Colonic mucosa (tissue), 4 donors: Measurements from ENCODE around the gene THRB. TPM values are rescaled to one million over a fixed set of nuclear protein-coding genes. Genes with fewer than 3 reads are reported as not detected.

ENCODE experiments used
- DNase-seq: peaks from one replicate; pipeline ENCODE4 v3.0.0-alpha.2; 2020
- H3K27ac ChIP-seq: fragments of 200-600 bp; one replicate; pipeline ENCODE4 v1.8.0; 2021
- H3K27me3 ChIP-seq: fragments of 200-600 bp; one replicate; pipeline ENCODE4 v1.8.0; 2021
- H3K36me3 ChIP-seq: fragments of 200-600 bp; one replicate; pipeline ENCODE4 v1.8.0; 2021
- H3K4me1 ChIP-seq: fragments of 200-600 bp; one replicate; pipeline ENCODE4 v1.8.0; 2021; ENCODE audit warnings: mild to moderate bottlenecking
- H3K4me3 ChIP-seq: fragments of 200-600 bp; one replicate; pipeline ENCODE4 v1.8.0; 2021
- H3K9ac ChIP-seq, 2 donors: one replicate each; pipeline ENCODE4 v1.7.0; 2013; ENCODE audit warnings: control low read depth in 2 of 2, low read depth in 2 of 2, low read length in 2 of 2
- H3K9me3 ChIP-seq: fragments of 200-600 bp; one replicate; pipeline ENCODE4 v1.8.0; 2021
- intact Hi-C: fragments of 100-400 bp; cut with DNase I; formaldehyde crosslinking; loops from one replicate; pipeline ENCODE4 v1.14.1; 2022
- total RNA-seq, 2 donors: library from RNA; stranded (reverse); fragmentation: NEBNext Ultra II Directional in 1 of 2; extraction: Animal tissue kit (Norgen Biotek cat#: 25700) in 1 of 2; gene quantifications; one replicate each; pipeline ENCODE4 v1.2.1, GENCODE V29; 2021
- TF ChIP-seq, protein P1 (sequence below): fragments of 200-600 bp; IDR thresholded peaks from one replicate; pipeline ENCODE4 v1.8.0; 2022; ENCODE audit warnings: antibody characterized with exemption, mild to moderate bottlenecking
- donor health status: healthy.
- donor health status: DM: no; HTN: no; CAD: no.
- donor health status: DM: no; HTN: no; CAD: no.

Gene THRB
- total RNA-seq, 2 donors from 2014 or later, result 23.3 to 27.6 TPM

DNA sequence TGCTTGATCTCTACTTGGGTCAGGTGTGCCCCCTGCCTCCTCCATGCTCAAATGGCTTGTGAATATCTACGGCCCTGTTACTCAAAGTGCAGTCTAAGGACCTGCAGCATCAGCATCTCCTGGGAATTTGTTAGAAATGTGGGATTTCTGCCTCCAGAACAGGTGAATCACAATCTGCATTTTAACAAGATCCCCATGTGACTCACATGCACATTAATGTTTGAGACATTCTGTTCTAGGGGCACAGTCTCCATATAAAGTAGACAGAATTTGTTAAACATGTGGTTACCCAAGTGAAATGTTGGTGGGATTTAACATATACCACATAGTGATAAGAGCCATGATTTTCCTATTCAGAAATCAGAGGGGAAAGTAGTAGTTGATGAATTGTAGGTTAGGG, 293.3 kb downstream of the THRB start:
- DNase-seq, result no peak
- intact Hi-C loops, result no loop called here
- H3K4me1 ChIP-seq, result no peaks in the 10 kb centered on the region

DNA sequence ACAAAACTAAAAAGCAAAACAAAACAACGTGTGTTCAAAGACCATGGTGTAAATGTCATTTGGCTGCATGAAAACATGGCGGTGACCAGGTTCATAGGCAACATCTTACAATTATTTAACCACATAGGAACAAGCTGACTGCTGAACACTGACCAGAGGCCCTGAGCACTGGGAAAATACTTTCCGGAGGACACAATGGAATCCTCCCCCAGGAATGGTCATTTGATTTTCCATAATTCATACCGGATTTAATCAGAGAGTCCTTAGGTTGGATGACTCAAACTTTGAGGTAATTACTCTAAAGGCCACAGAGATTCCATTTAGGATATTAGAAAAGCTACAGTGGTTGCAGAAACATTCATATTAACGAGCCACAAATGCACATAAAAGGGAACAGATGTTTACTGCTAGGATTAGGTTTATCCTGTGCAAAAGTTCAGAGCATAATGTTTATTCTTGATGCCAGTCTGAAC, 294.8 kb downstream of the THRB start:
- TF ChIP-seq, protein P1, sequence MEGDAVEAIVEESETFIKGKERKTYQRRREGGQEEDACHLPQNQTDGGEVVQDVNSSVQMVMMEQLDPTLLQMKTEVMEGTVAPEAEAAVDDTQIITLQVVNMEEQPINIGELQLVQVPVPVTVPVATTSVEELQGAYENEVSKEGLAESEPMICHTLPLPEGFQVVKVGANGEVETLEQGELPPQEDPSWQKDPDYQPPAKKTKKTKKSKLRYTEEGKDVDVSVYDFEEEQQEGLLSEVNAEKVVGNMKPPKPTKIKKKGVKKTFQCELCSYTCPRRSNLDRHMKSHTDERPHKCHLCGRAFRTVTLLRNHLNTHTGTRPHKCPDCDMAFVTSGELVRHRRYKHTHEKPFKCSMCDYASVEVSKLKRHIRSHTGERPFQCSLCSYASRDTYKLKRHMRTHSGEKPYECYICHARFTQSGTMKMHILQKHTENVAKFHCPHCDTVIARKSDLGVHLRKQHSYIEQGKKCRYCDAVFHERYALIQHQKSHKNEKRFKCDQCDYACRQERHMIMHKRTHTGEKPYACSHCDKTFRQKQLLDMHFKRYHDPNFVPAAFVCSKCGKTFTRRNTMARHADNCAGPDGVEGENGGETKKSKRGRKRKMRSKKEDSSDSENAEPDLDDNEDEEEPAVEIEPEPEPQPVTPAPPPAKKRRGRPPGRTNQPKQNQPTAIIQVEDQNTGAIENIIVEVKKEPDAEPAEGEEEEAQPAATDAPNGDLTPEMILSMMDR, result no peak
- H3K4me1 ChIP-seq, result no peaks in the 10 kb centered on the region
- intact Hi-C loops, result no loop called here
- no peak overlapping the region for H3K9ac ChIP-seq
- no peak overlapping the region for H3K27ac ChIP-seq
- no peak for DNase-seq
- no peak overlapping the region for H3K4me3 ChIP-seq
- no peaks in the 10 kb centered on the region for H3K27me3 ChIP-seq
- no peaks in the 10 kb centered on the region for H3K9me3 ChIP-seq
- H3K36me3 ChIP-seq, result no peaks in the 10 kb centered on the region

More for the DNA sequence above, 293.3 kb downstream of the THRB start:
- Histone ChIP-seq H3K9ac (no peak overlapping the region), H3K36me3 (no peaks in the 10 kb centered on the region), H3K27me3 (no peaks in the 10 kb centered on the region), H3K4me3 (no peak overlapping the region), H3K27ac (no peak overlapping the region), H3K9me3 (no peaks in the 10 kb centered on the region)
- TF ChIP-seq, protein P1, result no peak

DNA sequence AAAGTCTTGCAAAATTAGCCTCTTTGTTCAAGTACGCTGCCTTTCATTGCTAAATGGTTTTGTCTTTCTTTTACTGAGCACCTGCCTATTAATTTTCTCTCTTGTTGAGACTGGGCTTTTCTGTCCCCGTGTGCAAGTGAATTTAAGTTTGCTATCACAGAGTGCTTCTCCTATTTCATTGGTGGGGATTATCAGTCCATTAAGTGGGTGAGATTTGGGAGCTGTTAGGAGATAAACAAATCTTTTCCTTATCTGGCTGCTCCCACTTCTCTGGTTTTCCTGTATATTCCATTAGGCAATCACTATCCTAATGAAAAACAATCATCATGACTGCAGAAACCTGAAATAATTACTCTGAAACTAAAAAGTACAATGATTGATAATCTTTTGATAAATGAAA, 295.4 kb downstream of the THRB start:
- Histone ChIP-seq H3K9me3 (no peaks in the 10 kb centered on the region), H3K9ac (no peak overlapping the region), H3K4me1 (no peaks in the 10 kb centered on the region), H3K4me3 (no peak overlapping the region), H3K36me3 (no peaks in the 10 kb centered on the region), H3K27me3 (no peaks in the 10 kb centered on the region), H3K27ac (no peak overlapping the region)
- intact Hi-C loops, result no loop called here
- TF ChIP-seq, protein P1, result no peak
- no peak for DNase-seq

DNA sequence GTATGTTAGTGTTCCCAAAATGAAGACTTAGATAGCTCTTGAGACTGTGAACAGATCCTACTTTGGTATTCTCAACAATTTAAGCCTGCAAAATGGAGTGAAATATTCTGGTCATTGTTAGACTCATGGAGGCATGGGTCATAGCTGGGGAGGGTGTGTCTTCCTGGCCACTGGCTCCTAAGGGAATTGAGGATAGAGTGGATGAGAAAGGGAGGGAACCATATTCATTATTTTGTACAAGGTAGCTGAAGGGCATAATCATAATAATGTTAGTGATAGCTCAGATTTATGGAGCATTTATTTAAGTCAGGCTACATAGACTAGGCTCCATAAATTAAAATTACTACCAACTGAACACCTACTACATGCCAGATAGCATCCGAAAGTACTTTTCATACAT, 295.9 kb downstream of the THRB start:
- Histone ChIP-seq H3K9me3 (no peaks in the 10 kb centered on the region), H3K4me3 (no peak overlapping the region), H3K27me3 (no peaks in the 10 kb centered on the region), H3K36me3 (no peaks in the 10 kb centered on the region), H3K9ac (no peak overlapping the region), H3K27ac (no peak overlapping the region), H3K4me1 (no peaks in the 10 kb centered on the region)
- no peak for DNase-seq
- intact Hi-C loops, result no loop called here
- TF ChIP-seq, protein P1, result no peak

DNA sequence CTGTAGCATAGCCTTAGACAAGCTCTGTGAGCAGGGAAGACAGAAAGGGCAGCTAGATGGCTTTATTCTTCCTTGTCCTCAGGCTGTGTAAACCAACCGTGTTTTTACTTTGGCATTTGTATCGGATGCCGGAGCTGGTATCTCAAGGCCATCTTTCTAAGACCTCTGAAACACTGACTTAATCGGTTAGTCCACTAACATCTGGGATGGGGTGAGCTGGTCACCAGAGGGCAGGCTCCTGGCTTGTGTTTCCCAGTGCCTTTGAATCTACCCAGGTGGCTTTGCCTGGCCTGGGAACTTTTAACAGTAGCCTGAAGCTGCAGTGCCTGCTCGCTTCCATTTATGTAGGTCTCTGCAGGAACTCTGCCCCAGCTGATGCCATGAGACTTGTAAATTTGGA, 296.8 kb downstream of the THRB start:
- intact Hi-C loops, result no loop called here
- DNase-seq, result no peak

More for the DNA sequence above, 296.8 kb downstream of the THRB start:
- H3K9ac ChIP-seq, result no peak overlapping the region
- TF ChIP-seq, protein P1, result no peak
- no peaks in the 10 kb centered on the region for H3K4me1 ChIP-seq
- no peak overlapping the region for H3K4me3 ChIP-seq
- no peaks in the 10 kb centered on the region for H3K36me3 ChIP-seq
- no peaks in the 10 kb centered on the region for H3K27me3 ChIP-seq
- no peak overlapping the region for H3K27ac ChIP-seq
- H3K9me3 ChIP-seq, result no peaks in the 10 kb centered on the region
